Panc1 (cell line): ENCODE results near the gene TCEANC2.
"Not testable (repeated sequence)": the region's sequence is repeated elsewhere in the genome, so short reads cannot be mapped to it uniquely, and the experiment has no call there.

Experiments used
- CTCF ChIP-seq: fragments of 450-650 bp; IDR thresholded peaks from 2 replicates; pipeline ENCODE4 v1.5.1; 2017; ENCODE audit warnings: mild to moderate bottlenecking
- POLR2AphosphoS5 ChIP-seq: IDR thresholded peaks from 2 replicates; pipeline ENCODE4 v1.6.1; 2012; ENCODE audit warnings: mild to moderate bottlenecking, low read depth, low read length, moderate library complexity
- REST ChIP-seq, 2 experiments: IDR thresholded peaks; 2 replicates each; pipeline ENCODE4 v1.6.1; 2011 to 2012; ENCODE audit warnings: low read depth in 2 of 2, control low read depth in 1 of 2, low read length in 1 of 2, mild to moderate bottlenecking in 1 of 2, moderate library complexity in 1 of 2; ENCODE audit not compliant: insufficient read depth in 1 of 2

GRCh38 chr1:54019562-54020176, 33.7 kb upstream of the TCEANC2 start:
- TF ChIP-seq CTCF; REST (IDR thresholded peaks at IDR 0.05; ENCODE audit: insufficient read depth in 1 of 2, low read depth in 2 of 2, low read length in 1 of 2); POLR2AphosphoS5: not testable (repeated sequence)
